Stimulated activated CD4-positive, alpha-beta T cell treated with anti-CD3 and anti-CD28 coated beads, TNF-alpha, amount 100 ng/mL, for 4 hours (primary cell): ENCODE measurements around the gene ATP11A.

Source experiments
- DNase-seq, 3 experiments: peaks; one replicate each; pipeline ENCODE4 v3.0.0-alpha.2; 2020; ENCODE audit warnings: low read depth in 3 of 3

Gene ATP11A

DNA sequence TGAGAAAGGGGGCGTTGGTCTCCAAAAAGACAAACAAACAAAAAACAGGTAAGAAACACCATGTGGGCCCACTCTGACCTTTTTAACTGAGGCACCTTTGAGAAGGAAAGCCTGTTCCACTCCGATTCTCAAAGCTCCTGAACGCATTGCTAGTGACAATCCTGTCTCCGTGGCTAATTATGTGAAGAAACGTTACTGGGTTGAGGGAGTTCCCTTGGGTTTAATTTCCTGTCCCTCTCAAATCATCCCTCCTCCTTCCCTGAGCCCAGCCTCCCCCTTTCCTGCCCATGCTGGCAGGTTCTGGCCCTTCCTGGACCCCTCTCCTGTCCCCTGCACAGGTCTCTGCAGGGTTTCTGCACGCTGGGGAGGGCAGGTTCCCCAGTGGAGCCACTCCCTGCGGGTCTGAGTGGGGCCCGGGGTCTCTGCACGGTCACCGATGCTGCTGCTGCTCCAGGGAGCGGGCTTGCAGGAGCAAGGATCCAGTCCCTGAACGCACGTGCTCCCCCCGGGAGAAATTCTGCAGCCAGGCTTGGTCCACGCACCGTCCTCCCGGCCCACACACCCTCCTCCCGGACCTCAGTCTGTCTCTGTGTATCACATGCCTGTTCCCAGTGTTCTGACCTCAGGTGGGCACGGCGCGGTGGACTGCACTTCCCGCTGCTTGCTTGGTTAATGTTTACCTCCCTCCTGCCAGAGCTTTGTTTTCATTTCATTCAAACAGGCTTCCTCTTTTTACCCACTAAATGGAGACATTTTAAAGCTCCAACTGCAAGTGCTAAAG is 202.8 kb downstream of the ATP11A start:
- DNase-seq: no peak

DNA sequence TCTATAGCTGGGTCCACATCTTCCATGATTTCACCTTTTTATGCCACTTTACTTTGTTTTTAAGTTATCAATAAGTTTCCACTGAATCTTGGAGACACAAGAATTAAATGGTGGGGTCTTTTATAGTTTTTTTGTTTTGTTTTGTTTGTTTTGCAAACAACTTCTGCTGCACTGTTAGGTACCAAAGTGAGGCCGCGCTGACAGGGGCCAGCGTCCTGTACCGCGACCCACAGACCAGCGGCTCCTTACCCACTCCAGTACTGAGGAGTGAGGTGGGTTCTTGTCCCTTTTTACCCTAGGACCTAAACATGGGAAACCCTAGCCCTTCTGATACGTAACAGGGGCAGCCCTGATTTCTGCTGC is 203.3 kb downstream of the ATP11A start:
- DNase-seq: no peak

DNA sequence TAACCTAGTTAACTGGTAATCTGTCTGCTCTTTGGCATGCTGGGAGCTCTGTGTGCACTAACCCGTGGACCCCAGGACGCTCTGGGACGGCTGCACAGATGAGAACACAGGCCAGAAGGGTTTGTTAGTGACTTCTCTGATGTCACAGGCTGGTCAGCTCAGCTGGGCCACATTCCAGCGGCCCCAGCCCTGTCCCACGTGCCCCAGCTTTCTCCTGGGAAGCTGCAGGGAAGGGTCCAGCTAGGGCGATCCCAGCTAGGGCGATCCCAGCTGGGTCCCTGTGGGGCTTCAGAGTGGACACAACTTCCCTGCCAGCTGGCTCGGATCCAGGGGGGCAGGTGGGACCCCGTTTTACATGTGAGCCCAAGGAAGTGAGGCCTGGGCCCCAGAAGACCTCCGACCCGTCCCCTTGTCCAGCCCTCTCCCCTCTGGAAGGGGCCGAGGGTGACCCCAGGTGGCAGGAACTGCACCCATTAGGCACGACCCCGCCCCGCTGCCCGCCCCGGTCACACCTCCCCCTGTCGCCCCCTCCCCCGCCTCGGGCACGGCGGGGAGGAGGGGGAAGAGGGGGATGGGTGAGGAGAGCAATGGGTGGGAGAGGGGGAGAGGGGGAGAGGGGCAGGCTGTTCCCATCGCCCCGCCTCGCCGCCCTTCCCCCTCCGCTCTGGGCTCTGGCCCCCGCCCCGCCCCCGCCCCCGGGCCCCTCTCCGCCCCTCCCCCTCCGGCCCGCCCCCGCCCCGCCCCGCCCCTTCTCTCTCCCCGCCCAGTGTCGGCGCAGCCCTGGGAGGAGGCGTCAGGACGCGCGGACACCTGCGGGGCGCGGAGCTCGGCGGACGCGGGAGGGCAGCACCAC is 204.0 kb downstream of the ATP11A start:
- DNase-seq: no peak

DNA sequence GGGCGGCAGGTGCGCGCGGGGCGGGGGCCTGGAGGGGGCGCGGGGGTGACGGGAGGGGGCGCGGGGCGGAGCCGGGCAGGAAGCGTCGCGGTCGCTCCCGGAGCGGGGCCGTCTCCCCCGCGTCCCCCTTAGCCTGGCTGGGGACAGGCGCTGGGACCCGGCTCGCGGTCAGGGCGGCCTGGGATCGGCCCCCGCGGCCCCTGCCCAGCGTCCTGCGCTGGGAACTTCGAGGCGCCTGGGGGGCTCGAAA is 204.5 kb downstream of the ATP11A start:
- no peak for DNase-seq

DNA sequence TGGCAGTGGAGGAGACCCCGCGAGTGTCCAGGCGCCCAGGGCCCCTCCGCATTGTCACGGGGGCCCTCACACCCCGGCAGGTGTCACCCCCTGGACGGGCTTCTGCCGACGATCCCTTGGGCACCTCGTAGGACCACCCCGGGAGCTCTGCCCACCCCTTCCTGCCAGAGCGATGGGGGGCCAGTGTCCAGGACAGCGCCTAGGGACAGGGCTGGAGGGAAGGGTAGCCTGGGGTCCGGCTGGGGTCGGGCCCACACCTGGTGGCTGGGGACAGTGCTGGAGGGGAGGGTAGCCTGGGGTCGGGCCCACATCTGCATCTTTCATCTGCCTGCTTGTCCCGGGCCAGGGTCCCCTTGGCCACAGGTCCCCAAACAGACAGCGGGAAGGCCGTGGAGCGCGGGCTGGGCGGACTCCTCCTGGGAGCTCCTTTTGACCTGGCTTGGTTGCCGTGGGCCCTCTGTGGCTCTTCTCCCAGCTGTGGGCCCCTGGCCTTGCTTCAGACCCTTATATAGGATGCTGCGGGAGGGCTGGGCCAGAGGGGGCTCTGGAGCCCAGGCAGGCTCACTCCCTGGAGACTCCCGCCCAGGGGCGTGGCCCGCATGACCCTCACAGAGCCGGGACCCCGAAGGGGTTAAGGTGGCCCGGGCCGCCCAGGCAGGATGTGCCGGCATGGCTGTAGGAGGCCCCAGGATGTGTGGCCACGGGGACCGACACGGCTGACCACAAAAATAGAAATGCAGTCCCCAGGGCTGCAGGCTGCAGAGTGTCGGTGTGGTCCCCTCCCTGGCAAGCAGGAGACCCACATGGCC is 205.0 kb downstream of the ATP11A start:
- no peak for DNase-seq

DNA sequence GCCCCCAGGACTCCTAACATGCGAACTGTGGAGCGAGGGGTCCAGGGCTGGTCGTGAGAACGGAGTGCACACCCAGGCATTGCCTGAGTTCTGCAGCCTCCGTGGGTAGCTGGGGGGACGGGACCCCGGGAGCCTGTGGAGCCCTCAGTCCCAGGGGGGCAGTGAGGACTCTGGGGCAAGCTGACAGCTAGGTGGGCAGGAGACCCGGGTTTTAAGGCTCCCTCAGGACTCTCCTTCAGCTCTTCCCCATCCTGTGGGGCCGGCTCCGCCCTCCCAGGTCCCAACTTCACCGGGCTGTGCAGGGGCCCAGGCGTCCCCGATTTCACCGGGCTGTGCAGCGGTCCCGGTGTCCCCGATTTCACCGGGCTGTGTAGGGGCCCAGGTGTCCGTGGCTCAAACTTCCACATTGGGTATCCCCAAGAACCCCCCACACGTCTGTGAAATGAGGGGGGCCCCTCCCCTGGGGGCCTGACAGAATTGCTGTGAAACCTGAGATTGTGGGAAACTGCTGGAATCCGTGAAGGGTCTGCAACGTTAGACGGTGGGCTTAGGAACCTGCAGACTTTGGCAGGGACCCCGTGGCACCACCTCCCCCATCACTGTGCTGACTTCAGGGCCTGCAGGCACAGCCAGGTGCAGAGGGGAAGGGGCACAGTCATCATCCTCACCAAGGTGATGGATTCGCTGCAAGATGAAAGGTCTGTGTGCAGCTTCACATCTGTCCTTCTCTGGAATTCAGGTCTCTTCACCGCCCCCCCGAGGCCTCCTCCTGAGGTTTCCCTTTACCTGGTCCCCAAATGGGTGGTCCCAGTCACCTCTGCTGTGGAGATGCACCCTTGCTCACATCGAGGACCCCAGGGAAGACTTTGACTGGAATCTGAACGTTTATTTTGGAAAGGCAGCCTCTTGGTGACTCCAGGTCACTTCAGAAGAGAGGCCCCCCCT is 206.0 kb downstream of the ATP11A start:
- no peak for DNase-seq

DNA sequence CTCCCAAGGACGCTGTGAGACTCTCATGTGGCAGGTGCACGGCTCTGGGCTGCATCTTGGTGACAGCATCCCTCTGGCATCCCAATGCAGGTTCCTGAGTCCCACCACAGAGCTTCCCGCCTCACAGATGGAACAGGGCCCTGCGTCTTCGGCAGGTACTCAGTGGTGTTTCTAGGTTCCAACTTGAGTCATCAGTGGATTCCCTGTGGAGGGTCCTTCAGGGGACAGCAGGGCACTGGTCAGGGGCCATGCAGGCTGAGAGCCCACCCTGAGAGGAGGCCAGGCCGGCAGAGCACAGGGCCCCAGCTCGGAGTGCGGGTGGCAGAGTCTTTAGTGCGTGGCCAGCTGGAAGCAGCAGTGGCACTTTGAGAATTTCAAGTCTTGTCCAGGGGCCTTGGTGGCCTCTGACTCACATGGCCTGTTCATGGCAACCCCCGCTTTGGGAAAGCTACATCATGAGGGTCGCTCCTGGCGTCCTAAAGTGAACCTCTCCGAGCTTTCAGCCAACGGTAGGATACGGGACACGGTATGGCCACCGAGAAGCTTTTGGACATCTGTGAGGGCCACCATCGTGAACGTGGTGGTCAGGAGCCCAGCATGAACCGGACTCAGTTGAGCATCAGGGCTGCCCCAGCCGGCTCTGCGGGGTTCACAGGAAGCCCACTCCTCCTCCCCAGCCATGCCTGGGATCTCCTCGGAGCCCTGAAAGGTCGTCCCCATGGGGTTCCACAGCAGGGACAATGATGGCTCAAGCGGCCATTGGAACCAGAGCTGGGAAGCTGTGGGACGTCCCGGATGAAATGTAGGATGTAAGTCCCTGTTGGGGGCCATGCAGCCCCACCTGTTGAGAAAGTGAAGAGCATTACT is 207.1 kb downstream of the ATP11A start:
- no peak for DNase-seq

DNA sequence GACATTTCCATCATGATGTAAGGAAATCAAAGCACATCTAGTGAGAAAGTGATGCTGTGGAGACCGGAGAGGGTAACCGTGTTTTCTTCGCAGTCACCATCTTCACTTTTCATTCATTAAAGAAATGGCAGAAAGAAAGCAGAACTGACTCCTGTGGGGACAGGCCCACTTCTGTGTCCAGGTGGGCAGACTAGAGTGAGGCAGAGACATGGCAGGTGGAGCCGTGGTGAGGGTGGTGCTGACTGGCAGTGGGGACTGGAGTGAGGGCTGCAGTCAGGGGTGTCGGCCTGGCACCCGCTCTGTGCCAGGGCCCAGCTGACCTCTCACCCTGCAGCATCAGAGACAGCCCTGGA is 207.7 kb downstream of the ATP11A start:
- no peak for DNase-seq

DNA sequence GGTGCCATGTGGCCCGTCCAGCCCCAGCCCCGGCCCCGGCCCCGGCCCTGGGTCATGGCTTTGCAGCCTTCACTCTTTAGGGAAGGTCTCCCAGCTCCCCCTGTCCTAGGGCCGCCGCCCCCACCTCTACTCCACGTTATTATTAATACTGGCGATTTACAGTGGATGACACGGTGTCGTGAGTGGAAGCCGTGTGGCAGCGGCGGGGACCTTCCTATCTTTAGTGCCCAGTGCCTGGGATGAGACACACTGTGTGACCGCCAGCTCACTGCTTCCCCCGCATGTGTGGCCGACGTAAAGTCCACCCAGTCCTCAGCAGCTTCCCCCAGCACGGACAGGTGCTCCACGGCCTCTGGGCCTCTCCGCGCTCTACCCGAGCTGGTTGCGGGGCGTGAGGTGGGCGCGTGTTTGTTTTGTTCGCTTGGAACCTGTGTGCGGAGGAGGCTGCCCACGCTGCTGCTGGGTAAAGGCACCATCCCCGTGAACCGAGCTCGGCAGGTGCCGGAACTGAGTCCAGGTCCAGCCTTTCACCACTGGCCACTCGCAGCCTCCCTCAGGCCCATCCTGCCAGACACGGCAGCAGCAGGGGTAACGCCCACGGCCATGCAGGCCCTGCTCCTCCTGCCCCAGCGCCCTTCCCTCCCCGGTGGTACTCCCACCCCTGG is 208.2 kb downstream of the ATP11A start:
- DNase-seq: no peak

DNA sequence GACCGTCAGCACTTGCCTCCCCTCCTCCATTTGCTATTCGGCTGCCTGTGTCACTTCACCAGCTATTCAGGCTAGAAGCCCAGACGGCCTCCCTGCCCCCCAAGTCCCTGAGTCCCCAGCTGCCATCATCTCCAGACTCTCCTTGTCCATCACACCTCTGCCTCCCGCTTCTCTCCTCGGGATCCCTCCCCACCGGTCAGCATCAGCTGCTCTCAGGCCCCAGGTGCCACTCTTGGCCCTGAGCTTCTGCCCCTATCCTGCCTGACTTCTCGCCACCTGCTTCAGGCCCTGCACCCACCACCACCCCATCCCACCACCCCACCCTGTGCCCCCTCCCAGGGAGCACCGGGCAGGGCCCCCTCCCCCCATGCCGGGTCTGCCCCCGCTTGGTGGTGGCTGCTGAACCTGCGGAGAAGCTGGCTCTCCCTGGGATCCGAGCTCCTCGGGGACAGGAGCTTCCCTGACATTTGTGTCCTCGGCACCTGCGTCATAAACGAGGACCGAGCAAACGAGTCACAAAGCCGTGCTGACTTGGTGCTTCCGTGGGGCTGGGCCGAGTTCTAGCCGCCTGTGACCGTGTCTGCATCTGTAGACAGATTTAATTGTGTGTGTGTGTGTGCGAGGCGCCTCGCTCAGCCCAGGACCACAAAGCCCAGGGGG is 208.9 kb downstream of the ATP11A start:
- DNase-seq: no peak

DNA sequence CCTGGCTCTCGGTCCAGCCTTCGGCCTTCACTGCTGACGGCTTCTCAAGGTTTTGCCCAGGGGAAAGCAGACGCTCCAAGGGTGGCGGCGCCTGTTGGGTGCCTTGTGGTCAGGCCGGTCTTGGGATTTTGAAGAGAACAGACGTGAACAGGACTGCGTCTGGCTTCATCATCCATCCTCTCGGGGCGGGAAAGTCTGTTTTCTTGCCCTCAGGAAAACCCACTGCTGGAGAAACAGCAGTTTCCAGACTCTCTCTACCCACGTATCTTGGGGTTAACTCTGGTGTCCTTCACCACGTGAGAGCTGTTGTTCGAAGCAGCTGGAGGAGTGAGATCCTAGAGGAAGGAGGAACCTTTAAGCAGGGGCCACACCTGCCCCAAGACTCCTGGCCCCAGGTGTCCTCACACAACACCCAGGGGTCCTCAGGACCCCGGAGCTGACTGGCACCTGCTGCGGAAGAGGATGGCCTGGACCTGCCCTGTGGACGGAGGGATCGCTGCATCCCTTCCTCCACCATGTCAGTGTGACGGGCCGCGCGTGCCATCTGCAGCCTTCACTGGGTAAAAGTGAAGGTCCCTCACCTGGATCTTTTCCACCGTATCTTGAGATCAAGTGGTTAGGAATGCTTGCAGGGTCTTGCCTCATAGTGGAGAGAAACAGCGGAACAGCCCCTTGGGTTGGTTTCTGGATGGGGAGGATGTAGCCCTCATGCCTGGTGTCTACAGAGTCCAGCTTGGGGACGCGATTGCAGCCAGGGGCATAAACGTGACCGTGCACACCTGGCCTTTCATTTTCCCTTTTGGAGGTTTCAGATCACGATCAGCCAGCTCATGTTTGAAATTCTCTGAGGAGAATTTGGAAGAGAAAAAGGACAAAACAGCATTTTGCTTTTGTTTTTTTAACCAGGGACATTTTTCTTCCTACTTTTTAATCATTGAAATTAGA is 209.7 kb downstream of the ATP11A start:
- no peak for DNase-seq

DNA sequence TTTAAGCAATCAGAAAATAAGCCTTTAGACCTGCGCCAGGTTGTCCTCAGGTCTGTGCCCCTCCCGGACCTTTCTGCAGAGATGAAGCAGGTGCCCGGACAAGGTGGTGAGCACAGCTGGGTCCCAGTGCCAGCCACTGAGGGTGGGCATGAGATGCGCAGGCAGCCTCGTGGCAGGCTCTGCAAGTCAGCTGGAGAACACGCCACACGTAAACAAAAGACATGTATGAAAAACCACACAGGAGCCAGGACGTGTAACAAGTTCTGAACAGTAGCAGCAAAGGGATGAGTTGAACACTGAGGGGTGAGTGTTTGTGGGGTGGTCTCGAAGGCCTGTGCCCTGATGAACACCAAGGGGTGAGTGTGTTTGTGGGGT is 210.4 kb downstream of the ATP11A start:
- DNase-seq: no peak

DNA sequence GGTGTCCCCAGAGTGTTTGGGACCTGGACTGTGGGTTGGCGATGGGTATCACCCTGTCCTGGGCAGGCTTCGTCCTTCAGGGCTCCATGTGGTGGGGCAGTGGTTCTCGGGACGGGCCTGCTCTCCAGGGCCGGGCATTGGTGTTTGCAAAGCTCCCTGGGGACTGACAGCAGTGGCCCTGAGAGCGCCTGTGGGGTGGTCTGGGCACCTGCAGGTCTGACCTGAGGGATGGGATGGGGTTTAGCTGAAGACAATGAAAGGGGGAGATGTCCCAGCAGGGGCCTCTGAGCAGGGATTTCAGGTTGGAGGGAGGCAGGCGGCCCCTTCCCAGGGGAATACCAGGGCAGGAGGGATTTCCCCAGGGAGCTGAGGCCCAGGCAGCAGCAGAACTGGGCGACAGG is 210.9 kb downstream of the ATP11A start:
- DNase-seq: no peak

DNA sequence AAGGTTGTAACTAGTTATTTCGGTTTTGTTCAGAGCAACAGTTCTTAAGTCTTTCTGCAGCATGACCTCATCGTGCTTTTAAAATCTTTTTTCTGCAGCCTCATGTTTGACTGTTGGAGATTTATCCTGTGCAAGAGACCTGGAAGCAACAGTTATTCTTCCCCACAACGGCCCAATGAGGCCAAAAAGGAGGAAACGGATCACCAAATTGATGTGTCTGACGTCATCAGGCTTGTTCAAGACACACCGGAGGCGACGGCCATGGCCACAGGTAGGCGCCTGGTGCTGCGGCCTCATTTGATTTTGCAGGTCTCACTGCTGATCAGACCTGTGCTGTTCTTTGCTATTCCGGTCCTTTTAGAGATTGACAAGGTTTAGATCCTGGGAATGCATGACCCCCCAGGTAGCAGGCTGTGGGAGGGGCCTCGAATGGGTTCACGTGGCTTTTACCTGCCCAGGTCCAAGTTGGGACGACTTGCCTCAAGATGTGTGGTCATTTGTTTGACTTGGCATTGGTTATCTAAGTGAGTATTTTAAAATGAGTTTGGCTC is 212.3 kb downstream of the ATP11A start:
- no peak for DNase-seq

DNA sequence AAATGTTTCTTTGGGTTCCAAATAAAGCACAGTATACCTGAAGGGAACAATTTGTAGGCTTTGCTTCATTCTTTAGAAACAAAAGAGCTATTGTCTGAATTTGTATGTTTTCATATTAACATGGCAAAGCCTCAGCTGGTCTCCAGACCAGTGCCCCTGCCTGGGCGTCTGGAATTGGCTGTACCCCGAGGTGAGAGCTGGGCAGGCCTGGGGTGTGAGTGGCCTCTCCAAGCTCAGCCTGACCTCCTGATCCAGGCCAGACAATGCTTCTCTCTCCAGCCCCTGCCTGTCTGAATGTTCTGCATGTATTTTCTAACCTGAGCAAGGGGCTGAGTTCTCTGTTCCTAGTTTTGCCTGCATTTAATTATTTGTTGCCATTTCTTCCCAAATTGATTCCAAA is 212.8 kb downstream of the ATP11A start:
- DNase-seq: no peak

DNA sequence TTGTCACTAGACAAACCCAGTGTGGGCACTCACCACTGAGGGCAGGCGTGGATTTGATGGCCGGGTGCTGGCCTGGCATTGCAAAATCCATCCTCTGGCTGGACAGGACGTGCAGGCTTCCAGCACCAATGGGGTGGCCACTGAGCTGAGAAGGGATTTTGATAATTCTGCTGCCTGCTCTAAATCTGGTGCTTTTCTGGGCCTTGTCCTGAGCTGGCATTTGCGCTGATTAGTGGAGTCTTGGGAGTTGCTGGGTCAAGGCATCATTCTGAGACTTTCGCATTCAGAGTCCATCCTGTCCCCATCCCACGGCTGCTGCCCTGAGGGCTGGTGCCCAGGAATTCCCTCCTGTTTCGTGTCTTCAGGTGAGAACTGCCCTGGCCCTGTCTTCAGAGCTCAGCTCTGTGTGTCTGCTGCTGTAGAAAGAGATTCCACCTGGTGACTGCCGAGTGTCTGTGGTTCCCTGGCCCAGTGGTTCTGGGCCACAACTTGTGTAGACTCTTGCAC is 213.3 kb downstream of the ATP11A start:
- DNase-seq: no peak

DNA sequence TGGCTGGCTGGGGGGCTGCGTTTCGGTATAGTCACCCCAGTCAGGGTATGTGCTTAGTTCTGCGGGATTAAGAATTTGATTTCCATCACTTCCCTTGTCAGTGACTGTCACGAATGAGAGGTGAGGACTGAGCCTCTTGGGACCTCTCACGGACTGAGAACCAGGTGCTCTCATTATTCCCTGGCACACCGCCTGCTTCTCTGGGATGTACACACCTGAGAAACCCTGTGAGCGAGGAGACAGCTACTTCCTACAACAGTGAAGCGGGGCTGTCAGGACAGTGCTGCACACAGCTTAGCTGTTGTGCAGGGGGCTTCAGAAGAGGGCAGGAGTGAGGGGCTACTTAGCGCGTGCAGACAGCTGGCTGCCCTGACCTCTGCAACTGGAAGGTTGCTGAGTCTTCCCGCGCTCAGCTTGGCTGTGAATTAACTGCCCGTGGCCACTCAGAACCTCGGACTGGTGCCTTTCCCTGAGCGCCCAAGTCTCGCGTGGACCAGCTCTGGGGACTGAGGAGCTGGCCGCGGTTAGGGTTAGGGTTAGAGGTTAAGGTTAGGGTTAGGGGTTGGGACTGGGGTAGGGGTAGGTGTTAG is 213.9 kb downstream of the ATP11A start:
- no peak for DNase-seq
